GM18517 (cell line): ENCODE data around the gene ATF2.

ENCODE experiments used
- ATAC-seq: cut with Tn5 transposase; IDR thresholded peaks from one replicate; pipeline ENCODE4 v1.9.1; 2021; ENCODE audit warnings: mild to moderate bottlenecking, moderate library complexity; ENCODE audit not compliant: unreplicated experiment

ATF2 gene

GRCh38 chr2:175167792-175168563 lies at the start of gene ATF2:
Gene ATF2 (minus strand): TSS chr2:175168203. CDS start chr2:175136443, 31,760 bp downstream.
- peak; percentile 96 for ATAC-seq

GRCh38 chr2:175207741-175208438 lies 39.9 kb upstream of the ATF2 start:
- no peak for ATAC-seq

DNA sequence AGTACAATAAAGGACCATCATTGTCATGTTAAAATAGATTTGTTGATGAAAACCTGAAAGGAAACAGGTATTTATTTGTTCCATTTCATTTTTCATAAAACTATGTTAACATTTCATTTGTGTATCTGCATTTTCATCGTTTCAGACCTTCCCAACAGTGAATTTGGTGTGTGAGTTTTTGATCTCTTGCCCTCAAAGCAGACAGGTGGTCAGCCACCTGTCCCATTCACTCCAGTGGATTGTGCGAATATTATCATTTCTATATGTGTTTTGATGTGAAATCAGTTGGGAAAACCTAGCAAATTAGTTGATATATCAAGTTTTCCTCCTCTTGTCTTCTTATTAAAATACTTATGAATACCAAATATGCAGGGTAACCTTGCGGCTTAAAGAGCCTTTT lies 38.9 kb upstream of the ATF2 start:
- no peak for ATAC-seq

DNA sequence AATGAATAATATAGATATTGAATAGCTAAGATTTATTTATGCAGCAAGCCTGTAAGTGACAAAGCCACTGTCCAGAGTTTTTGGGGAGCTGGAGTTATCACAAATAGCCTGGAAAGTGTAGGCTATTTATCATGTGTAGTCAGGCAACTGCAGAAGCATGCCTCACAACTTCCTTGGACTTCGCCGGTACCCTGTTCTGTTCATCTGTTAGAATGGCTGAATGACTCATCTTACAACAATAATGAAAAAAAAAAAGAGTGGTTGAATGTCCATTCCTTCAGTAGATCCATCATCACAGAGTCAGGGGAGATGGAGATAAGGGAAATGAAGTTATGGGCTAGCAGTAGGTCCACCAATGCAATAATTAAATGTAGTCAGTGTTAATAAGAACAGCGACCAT lies 37.5 kb upstream of the ATF2 start:
- no peak for ATAC-seq

GRCh38 chr2:175203621-175204496 lies 35.9 kb upstream of the ATF2 start:
- ATAC-seq = peak; percentile 88

DNA sequence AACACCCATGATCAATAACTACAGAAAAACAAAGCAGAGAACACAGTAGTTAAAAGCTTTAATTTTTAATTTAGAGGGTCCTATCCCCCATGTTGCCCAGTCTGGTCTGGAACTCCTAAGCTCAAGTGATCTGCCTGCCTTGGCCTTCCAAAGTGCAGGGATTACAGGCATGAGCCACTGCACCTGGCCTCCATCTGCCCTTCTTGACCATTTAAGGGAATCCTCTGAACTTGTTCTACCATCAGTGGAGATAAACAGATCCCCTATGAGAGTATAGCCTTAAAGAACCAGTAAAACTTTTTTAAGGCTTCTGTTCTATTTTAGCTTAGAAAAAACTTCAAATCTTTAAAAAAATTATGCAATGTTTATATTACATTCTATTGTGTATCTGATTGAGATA lies 27.0 kb upstream of the ATF2 start:
- no peak for ATAC-seq

DNA sequence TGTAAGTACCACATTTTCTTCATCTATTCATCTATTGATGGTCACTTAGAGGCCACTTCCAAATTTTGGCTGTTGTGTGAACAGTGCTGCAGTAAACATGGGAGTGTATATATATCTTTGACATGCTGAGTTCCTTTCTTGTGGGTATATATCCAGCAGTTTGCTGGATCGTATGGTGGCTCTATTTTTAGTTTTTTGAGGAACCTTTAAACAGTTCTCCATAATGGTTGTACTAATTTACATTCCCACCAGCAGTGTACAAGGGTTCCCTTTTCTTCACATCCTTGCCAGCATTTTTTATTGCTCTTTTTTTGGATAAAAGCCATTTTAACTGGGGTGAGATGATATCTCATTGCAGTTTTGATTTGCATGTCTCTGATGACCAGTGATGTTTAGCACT lies 20.8 kb upstream of the ATF2 start:
- no peak for ATAC-seq

DNA sequence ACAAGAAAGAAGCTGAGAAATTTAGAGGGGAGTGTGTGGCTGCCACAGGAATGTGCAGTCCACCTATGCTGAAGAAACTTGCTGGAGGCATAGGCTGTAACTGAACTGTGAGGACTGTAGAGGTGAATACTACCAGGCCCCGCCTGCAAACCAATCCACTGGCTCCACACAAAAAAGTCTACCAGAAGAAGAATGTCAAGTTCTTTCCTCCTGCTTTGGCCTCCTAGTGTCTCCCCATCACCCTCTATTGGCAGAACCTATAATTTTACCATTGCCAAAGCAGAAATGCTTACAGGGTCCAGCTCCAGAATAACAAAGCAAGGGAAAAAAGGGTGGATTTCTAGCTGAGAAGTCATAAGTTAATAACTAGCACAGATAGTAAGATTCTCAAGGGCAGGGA lies 19.4 kb upstream of the ATF2 start:
- peak; percentile 77 for ATAC-seq

- no peak for ATAC-seq
These were observed 15.7 kb upstream of the ATF2 start for GRCh38 chr2:175183674-175184073.

GRCh38 chr2:175181877-175182308 lies 13.9 kb upstream of the ATF2 start:
- no peak for ATAC-seq

GRCh38 chr2:175181104-175181876 lies 13.3 kb upstream of the ATF2 start, which contains the start of gene ATP5MC3:
Gene ATP5MC3 (minus strand): TSS chr2:175181710. CDS start chr2:175181393, 317 bp downstream.
- peak; percentile 87 for ATAC-seq

DNA sequence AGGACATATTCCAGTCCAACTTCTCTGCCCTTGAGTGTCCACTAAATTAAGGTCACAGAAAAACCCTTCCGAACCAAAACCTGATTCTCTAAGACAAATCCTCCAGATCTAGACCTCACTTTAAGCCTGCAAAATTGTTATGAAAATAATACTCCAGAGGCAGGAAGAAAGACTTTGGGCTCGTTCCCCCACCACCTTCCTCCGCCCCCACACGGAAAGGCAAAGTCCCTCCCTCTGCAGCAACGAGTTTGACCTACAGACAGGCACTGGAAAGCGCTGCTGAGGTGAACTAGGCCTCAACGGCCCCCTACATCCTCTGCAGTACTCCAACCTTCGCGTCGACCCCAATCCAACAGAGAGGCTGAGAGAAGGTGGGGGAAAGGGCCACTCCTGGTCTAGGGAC lies 12.7 kb upstream of the ATF2 start:
- peak; percentile 47 for ATAC-seq

- ATAC-seq = no peak
These were observed 8.6 kb upstream of the ATF2 start for GRCh38 chr2:175176624-175177023.

- ATAC-seq = no peak
These were observed 7.9 kb upstream of the ATF2 start for GRCh38 chr2:175175896-175176295.

DNA sequence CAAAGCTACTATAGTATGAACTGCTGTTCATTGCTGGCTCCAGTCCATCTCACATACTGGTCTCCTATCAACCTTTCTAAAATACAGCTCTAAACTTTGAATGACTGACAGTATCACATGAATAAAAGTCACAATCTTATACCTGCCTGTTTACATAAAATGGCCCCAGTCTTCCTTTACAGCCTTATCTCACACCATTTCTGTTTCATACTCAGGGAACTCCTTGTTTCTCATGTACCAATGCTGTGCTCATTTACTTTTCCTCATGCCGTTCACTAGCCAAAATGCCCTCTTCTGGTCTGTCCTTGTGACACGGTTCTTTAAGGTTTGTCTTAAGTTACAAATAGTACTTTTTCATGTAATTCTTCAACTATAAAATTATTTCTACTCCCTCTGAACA lies 7.3 kb upstream of the ATF2 start:
- ATAC-seq = no peak

DNA sequence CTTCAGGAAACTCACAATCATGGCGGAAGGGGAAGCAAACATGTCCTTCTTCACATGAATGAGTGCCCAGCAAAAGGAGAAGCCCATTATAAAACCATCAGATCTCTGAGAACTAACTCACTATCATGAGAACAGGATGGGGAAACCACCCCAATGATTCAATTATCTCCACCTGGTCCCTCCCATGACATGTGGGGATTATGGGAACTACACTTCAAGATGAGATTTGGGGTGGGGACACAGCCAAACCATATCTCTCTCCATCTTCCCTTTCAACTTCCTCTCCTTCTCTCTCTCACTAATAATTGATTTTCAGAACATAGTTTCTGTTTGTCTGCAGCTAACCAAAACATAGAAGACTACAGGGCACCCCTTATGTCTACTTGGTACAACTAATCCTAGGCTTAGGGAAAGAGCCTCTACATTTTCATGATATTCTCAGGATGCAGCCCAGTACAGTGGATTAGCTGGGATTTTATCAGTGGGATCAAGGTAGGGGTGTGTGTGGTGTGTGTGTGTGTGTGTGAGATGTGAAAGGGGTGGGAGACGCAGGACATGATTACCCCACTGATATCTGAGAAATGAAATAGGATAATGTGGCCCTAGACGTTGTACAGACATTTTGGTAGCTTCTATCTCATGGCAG lies 2.8 kb upstream of the ATF2 start:
- ATAC-seq = no peak

- ATAC-seq = no peak
These were observed 1.2 kb upstream of the ATF2 start for GRCh38 chr2:175169191-175169590.

DNA sequence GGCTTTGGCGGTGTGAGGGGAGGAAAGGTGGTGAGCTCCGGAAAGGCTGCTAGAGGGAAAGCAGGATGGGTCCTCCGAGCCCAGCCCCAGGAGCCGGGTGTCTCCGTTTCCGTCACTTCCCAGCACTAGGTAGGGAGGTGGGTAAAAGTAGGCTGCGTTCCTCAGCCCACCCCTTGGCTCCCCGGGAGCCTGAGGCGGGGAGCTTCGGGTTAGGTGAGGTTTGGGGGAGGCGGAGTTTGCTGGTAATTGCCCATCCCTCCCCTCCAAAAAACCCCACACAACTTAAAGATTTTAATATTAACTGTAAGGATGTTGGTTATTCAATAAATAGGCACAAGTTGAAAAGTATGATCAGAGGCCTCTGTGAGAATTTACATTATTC lies 552 bp upstream of the ATF2 start:
- ATAC-seq = peak; percentile 32

- ATAC-seq = no peak
These were observed 769 bp downstream of the ATF2 start for GRCh38 chr2:175167076-175167791.
